M059J (cell line): Measurements from ENCODE around the gene CABP1. TPM values are rescaled to one million over a fixed set of nuclear protein-coding genes. Genes with fewer than 3 reads are reported as not detected.
"Not testable (repeated sequence)": the region's sequence is repeated elsewhere in the genome, so short reads cannot be mapped to it uniquely, and the experiment has no call there.

ENCODE experiments used
- DNase-seq: peaks from one replicate; pipeline ENCODE4 v3.0.0-alpha.2; 2012; ENCODE audit warnings: low read depth
- total RNA-seq: library from RNA; depleted of rRNA; stranded (reverse); fragments of >200 nt; shearing (Covaris generic); gene quantifications from 2 replicates; pipeline ENCODE4 v1.2.3, GENCODE V29; 2014; rRNA removed

The CABP1 gene
- total RNA-seq: not detected in 2 replicates

DNA sequence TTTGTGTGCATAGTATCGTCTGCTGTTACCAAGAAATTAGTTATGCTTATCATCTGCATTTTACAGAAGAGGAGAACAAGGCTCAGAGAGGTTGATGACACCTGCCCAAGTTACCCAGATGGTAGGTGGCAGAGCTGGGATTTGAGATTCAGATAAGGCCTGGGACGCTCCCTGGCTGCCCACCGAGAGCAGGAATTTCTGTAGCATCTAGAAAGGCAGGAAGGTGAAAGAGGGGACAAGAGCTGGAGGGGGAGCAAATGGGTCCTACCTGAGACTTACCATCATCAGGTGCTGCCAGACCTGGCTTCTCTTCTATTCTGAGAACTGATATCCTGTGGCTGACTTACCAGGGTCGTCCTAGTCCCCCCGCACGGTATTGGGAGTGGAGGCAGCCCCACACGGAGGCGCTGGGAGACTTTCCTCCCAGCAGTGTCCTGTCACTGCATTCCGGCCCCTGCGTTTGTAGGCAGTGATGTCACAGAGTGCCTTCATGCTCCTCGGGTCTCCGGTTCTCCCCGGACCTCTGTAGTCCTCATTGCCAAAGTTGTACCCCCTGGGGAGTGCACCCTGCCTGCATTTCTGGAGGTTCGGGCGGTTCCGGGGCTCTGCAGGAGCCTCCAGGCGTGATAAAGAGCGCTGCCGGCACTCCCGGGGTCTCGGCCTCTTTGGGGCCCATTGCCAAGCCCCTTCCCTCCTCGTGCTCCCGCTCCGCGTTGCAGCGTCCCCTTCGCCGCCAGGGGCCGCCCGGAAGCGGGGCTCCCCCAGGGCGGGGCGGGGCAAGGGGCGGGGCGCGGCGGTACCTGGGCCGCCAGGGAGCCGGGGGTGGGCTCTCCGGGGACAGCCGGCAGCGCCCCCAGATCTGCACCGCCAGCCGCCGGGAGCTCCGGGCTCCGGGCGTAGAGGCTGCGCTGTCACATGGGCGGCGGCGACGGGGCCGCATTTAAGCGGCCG, at the start of gene CABP1:
Gene CABP1 (plus strand): TSS at position 856 of the 951 bp plus-strand sequence. CDS start 60 bp downstream, at position 916.
- DNase-seq: no peak

DNA sequence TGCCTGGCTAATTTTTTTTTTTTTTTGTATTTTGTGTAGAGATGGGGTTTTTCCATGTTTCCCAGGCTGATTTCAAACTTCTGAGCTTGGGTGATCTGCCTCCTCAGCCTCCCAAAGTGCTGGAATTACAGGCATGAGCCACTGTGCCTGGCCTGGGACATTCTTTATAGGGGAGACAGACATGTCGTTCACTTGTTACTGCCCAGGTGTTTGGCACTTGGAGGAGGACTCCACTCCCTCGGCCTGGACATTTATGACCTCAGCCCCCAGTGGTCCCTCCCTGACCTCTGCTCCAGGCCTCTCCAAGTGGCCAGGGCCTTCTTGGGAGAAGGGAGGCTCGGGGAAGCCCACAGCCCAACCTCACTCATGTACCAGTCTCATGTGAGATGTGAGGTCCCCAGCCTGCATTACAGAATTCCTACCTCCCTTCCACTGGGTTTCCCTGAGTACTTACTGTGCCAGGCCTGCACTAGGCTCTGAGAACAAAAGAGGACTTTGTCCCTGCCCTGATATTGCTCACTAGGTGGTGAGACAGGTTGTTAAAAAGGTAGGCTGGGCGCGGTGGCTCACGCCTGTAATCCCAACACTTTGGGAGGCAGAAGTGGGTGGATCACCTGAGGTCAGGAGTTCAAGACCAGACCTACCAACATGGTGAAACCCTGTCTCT, 49.6 kb upstream of the CABP1 start:
- no peak for DNase-seq

DNA sequence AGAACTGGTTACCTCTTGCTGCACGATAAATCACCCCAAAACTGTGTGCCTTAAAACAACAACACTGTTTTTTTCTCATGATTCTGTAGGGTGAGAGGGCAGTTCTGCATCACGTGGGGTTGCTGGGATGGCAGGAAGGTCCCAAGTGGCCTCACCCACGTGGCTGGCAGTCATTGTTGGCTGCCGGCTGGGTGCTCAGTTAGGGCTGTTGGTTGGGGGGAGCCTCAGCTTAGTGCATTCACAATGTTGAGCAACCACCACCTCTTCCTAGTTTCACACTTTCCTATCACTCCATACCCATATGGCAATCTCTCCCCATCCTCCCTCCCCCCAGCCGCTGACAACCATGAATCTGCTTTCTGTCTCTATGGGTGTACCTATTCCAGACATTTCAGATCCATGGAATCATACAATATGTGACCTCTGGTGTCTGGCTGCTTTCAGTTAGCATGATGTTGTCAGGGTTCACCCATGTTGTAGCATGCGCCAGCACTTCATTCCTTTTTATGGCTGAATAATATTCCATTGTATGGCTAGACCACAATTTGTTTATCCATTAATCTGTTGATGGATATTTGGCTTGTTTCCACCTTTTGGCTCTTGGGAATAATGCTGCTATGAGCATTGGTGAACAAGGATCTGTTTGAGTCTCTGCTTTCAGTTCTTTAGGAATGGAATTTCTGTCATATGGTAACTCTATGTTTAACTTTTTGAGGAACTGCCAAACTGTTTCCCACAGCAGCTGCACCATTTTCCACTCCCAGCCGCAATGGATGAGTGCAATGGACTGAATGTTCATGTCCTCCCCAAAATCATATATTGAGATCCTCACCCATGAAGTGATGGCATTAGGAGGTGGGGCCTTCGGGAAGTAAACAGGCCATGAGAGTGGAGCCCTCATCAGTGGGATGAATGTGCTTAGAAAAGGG, 48.0 kb upstream of the CABP1 start:
- no peak for DNase-seq

DNA sequence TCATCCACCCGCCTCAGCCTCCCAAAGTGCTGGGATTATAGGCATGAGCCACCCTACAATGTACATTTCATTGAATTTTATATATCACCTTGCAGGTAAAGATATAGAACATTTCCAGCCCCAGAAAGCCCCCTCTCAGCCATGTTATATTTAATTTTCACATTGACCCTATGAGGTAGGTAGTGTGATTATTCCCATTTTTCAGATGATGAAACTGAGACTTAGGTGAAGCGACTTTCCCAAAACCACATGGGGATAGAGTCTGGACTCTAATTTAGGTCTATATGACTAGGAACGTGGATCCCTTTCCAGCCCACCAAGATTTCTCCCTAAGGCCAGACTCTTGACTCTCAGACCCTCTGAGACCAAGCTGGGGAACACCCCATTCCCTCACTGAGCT, 43.5 kb upstream of the CABP1 start:
- no peak for DNase-seq

DNA sequence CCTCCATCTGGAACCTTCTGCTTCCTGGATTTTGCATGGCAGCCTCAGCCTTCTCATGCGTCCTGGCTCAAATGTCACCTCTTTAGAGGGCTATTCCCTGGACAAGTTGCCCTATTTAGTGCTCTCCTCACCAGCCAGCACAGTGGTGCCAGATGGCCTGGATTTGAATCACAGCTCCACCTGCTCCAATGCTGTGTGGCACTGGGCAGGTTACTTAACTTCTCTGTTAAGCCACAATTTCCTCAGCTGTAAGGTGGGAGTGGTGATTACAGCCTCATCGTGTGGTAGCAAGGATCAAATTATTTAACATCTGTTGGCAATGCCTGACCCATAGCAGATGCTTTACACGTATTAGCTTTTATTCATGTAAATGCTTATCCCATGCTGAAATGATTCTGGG, 42.6 kb upstream of the CABP1 start:
- DNase-seq: no peak

DNA sequence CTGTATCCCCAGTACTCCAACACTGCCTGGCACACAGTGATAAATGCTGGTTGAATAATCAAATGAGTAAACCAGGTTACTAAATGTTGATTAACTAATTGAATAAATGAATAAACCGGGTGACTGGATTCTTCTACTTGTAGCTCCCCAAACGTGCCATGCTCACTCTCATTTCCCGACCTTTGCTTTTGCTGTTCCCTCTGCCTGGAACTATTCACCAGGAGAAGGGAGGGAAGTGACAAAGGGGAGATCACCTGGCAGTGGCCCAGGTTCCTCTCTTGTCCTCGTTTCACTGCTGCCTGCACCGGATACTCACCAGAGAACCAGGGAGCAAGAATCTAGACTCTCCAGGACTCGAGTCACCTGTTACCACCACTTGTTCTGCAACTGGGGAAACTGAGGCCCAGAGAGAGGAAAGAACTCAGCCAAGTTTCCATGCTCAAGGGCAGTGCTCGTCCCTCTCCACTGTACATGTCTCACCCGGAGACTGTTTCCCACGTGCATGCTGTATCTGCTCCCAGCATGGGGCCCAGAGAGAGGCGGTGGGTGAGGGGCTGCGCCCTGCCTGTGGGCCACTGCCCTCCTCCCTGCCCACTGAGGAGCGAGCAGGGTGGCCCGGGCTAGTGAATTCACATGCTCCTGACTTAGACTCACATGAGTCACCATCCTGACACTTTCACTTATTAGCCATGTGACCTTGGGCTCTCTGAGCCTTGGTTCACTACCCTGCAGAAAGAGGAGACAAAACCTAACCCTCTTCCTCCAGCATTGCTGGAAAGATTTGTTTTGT, 41.6 kb upstream of the CABP1 start:
- DNase-seq: peak; percentile 67

DNA sequence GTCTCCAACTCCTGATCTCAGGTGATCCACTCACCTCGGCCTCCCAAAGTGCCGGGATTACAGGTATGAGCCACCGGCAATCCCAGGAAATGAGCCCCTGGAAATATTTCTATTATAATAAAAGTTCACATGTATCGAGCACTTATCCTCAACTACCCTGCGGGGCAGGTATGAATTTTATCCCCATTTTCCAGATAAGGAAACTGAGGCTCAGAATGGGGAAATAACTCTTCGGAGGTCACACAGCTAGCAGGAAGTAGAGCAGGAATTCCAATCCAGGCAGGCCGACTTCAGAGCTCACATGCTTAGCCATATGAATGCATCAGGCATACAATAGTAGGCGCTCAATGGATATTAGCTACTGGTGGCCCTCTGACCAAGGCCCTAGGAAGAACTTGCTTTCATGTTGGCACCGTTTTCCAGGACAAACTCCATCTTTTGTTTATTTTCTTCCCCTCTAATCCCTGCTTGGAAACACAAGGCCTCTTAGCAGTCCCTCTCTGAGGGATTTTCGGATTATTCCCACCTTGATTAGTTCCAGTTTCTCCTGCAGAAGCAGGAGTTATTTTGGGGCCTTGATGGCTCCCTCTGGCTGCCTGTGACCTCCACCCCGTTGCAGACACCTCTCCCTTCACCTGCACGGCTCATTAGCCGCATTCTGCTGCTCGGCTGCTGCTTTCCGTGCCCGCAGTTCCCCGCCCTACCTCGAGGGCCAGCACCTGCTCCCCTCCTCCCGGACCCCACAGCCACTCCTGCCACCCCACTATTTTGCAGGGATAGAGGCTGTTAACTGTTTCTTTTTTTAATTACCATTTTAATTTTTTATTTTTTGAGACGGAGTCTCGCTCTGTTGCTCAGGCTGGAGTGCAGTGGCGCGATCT, 40.5 kb upstream of the CABP1 start:
- DNase-seq: no peak

DNA sequence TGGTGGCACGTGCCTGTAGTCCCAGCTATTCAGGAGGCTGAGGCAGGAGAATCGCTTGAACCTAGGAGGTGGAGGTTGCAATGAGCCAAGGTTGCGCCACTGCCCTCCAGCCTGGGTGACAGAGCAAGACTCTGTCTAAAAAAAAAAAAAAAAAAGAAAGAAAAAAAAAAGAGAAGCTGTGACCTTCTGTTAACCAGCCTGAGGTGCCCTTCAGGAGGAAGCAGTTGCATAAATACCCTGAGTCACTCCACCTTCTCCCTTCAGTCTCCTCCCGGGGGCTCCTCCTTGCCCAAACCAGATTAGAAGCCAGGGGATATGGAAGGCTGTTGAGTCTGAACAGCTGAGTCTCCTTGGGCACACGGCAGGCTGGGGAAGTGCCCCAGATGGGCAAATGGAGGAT, 38.0 kb upstream of the CABP1 start:
- peak; percentile 29 for DNase-seq

DNA sequence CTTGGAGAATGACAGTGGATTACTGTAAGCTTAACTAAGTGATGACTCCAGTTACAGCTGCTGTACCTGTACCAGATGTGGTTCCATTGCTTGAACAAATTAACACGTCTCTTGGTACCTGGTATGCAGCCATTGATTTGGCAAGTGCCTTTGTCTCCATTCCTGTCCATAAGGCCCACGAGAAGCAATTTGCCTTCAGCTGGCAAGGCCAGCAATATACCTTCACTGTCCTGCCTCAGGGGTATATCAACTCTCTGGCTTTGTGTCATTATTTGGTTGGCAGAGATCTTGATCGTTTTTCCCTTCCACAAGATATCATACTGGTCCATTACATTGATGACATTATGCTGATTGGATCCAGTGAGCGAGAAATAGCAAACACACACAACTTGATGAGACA, 29.9 kb upstream of the CABP1 start:
- DNase-seq: no peak

DNA sequence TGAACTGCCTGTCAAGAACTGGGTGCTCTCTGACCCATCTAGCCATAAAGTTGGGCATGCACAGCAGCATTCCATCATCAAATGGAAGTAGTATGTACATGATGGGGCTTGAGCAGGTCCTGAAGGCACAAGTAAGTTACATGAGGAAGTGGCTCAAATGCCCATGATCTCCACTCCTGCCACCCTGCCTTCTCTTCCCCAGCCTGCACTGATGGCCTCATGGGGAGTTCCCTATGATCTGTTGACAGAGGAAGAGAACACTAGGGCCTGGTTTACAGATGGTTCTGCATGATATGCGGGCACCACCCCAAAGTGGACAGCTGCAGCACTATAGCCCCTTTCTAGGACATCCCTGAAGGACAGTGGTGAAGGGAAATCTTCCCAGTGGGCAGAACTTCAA, 28.9 kb upstream of the CABP1 start:
- DNase-seq: not testable (repeated sequence)

DNA sequence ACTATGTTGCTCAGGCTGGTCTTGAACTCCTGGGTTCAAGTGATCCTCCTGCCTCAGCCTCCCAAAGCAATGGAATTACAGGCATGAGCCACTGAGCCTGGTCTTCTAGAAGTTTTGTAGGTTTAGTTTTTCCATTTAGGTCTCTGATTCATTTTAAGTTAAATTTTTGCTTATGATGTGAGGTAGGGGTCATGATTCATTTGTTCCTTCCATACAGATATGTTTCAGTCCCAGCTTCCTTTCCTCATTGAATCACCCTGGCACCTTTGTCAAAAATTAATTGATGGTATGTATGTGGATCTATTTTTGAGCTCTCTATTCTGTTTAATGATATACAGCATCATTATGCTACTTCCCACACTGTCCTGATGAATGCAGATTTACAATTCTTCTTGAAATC, 25.6 kb upstream of the CABP1 start:
- no peak for DNase-seq

DNA sequence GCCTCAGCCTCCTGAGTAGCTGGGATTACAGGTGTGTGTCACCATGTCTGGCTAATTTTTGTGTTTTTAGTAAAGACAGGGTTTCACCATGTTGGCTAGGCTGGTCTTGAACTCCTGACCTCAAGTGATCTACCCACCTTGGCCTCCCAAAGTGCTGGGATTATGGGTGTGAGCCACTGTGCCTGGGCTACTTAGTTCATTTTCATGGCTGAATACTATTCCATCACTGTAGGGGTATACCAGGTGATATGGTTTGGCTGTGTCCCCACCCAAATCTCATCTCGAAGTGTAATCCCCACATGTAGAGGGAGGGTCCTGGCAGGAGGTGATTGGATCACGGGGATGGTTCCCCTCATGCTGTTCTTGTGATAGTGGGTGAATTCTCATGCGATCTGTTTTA, 23.2 kb upstream of the CABP1 start:
- not testable (repeated sequence) for DNase-seq

DNA sequence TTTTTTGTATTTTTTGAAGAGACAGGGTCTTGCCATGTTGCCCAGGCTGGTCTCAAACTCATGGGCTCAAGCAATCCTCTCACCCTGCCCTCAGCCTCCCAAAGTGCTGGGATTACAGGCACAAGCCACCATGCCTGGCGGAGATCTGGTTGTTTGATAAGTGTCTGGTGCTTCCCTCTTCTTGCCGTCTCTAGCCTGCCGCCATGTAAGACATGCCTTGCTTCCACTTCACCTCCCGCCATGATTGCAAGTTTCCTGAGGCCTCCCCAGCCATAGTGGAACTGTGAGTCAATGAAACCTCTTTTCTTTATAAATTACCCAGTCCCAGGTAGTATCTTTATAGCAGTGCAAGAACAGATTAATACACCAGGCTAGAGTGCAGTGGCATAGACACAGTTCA, 22.7 kb upstream of the CABP1 start:
- DNase-seq: not testable (repeated sequence)

DNA sequence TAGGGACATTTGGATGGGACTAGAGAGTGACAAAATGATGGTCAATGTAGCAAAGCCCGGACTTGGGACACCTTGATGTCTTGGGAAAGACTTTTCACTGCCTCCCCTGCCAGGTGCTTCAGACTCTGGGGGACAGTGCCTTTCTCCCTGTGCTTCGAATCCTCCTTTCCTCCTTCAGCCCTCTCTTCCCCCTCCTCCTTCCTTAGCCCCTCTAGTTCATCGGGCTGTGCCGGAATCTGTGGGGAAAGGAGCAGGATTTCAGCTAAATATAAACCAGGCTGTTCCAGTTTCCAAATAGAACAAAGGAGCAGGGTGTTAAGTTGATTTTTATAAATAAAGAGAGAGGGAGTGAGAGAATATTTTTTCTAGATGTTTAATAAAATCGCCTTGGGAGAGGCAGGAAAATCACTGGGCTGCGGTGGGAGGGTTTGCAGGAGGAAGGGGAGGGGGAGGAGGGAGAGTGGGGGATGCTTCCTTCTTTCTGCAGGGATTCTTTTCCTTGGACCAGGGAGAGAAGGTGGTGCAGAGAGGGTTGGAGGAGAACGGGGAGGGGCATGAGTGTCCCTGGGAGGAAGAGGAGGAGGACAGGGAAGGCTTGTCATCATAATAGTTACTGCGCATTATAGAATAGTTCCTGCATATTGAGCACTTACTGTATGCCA, 21.3 kb upstream of the CABP1 start:
- no peak for DNase-seq

DNA sequence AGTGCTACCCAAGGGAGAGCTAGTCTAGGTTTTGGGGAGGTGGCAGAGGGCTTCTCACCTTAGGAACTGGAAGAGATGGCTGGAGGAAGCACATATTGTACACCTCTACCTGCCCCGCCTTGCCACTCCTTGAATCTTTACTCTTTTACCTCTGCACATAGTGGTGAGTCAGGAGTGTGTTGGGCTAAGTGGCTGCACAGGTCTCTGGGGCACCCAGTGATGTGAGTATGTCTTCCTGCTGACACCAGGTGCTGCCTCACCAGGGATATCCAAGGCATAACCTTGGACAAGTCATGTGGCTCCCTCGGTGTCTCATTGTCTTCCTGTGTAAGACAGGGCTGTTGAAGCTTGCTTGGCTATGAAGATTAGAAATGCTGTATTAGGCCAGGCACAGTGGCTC, 19.8 kb upstream of the CABP1 start:
- DNase-seq: no peak

DNA sequence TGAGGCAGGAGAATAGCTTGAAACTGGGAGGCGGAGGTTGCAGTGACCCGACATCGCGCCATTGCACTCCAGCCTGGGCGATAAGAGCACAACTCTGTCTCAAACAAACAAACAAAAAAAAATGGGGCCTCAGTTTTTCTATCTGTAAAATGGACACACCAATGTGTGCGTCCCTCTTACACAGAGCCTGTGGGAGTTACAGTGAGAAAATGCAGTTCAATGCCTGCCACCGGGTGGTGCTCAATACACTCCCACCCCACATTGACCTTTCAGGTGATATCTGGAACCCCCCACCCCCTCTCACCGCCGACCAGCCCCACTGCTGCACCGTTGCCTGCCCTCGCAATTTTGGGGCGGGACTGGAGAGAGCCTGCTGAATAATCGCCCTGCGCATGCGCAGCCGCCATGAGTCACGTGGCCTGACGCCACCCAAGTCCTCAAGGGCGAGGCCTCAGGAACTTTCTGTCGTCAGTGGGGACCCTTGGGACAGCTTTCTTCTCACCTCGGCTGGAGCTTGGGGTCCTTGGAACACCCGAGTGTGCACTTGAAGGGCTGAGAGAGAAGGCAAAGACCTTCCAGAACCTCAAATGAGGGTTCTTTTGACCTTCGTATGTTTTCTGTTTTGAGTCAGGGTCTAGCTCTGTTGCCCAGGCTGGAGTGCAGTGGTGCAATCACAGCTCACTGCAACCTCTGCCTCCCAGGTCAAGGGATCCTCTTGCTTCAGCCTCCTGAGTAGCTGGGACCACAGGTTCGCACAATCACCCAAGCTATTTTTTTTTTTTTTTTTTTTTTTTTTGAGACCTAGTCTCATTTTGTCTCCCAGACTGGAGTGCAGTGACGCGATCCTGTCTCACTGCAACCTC, 14.6 kb upstream of the CABP1 start:
- DNase-seq: no peak

DNA sequence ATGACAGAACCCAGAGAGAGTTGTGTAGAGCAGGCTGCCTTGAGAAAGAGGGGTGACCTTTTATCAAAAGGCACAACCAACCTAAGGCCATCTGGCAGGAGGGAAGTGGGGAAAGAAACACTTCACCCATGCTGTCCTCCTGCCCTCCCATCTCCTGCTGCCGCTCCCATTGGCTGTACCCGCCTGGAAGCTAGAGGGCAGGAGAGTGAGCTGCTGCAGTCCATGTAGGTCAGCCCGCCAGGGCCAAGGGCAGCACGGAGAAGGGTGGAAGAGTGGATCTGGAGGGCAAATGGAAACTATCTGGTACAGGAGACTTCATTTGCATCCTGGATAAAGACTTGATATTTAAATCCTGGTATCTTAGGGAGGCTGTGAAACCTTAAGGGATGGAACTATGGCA, 11.5 kb upstream of the CABP1 start:
- DNase-seq: no peak

DNA sequence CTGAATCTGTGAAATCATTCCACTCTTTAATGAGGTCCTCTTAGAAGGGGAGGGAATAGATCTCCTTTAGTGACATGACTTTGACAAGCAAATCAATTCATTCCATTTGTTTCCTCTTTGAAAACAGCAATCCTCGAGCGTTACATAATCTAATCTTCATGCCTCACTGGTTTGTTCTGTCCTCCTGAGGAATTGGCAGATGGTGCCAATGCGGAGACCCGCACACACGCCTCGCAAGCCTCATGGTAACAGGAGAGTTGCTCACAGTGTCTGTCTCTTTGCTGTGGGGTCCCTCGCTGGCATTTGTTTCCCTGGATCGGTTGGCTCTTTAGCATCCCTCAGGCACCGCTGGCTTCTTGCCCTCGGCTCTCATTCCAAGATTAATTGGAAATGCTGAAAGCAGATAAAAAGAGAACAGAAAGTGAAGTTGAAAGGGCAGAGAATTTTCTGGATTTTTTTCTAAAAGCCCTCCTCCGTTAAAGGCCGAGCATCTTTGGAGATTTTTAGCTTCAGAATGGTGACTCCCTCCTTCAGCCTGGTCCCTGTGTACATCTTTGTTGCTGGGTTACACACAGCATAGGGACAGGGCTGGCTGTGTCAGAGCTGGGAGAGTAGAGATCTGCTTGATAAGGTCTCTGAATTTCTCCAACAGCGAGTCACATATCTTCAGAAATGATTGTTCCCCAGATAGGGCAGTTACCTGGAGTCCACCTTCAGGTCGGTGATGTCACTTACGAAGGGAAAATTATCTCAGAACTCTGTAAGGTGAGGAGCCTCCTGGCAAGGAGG, 10.1 kb upstream of the CABP1 start:
- peak; percentile 38 for DNase-seq
